Measurements from ENCODE around the gene DOCK10. TPM values are rescaled to one million over a fixed set of nuclear protein-coding genes. Genes with fewer than 3 reads are reported as not detected.

The DOCK10 gene
- total and polyA plus RNA-seq, 10 of the 15 experiments (the other 5 are each of a cell fraction or from before 2014, with no cell fraction given), result 16.9 to 120 (median 85.5) TPM

- DNase-seq (ENCODE audit: low read depth, low spot score), result no peak
- Histone ChIP-seq H3K27ac (ENCODE audit: control insufficient read depth, insufficient read depth) (no peak overlapping the region), H4K20me1 (ENCODE audit: control insufficient read depth, insufficient read depth) (no peaks in the 10 kb centered on the region), H2AFZ (ENCODE audit: control insufficient read depth, low read depth, low read length) (no peak overlapping the region), H3K79me2 (ENCODE audit: control insufficient read depth, insufficient read depth, low read length) (no peaks in the 10 kb centered on the region), H3K27me3 (replicated peaks in 1 of 2; ENCODE audit: control insufficient read depth in 2 of 2, insufficient read depth in 2 of 2, low read length in 1 of 2) (no peaks in the 10 kb centered on the region), H3K36me3 (ENCODE audit: control insufficient read depth in 2 of 2, insufficient read depth in 2 of 2, low read length in 1 of 2) (peaks cover 2 to 55% of the 10 kb centered on the region in 2 experiments), H3K9ac (ENCODE audit: control insufficient read depth, insufficient read depth, low read length) (no peak overlapping the region), H3K4me3 (no peak overlapping the region), H3K4me1 (ENCODE audit: control insufficient read depth, insufficient read depth, low read length) (no peaks in the 10 kb centered on the region), H3K9me3 (replicated peaks; ENCODE audit: control insufficient read depth, insufficient read depth, low read length) (no peaks in the 10 kb centered on the region), H3K4me2 (ENCODE audit: control insufficient read depth, insufficient read depth) (no peak overlapping the region)
- in situ Hi-C loops (cut with MboI), result no loop called here
- intact Hi-C loops (cut with micrococcal nuclease; ENCODE audit: unreplicated experiment), result no loop called here
- ATAC-seq, result no peak
- CTCF ChIA-PET, result interaction anchor here (1.6 kb wide), 1 partner anchor 164 kb away, joined by 8 read pairs; no protein-coding TSS in a partner anchor
- no TSS peak for BruUV-seq (replicated peaks)
- RAD21 ChIA-PET (ENCODE audit: unreplicated experiment), result no interaction called here
- no peak for FAIRE-seq
- 98% methylated on average over 3 of the region's 3 CpGs for WGBS (ENCODE audit: insufficient coverage, insufficient replicate concordance, low lambda C conversion rate, missing lambda C conversion rate)
- POLR2A ChIA-PET, result no interaction called here
- SMC1A ChIA-PET (ENCODE audit: uncharacterized antibody, unreplicated experiment), result interaction anchor here (0.6 to 1.1 kb wide), 3 partner anchors 10 to 15 kb away, joined by 3 to 4 read pairs (median 4); no protein-coding TSS in a partner anchor
- TF ChIP-seq KDM1A (IDR thresholded peaks at IDR 0.05; ENCODE audit: borderline replicate concordance), result no peak
- no peak for TF ChIP-seq MLLT1 (IDR thresholded peaks at IDR 0.05)
- TF ChIP-seq MEF2A (IDR thresholded peaks at IDR 0.05; ENCODE audit: insufficient read depth, low read depth, low read length), result no peak
- no peak for TF ChIP-seq STAT3 (IDR thresholded peaks at IDR 0.05; ENCODE audit: low read depth, low read length)
- TF ChIP-seq NR2C2 (IDR thresholded peaks at IDR 0.05; ENCODE audit: borderline replicate concordance, control insufficient read depth, insufficient read length, low read depth), result no peak
- no peak for TF ChIP-seq HDAC2 (IDR thresholded peaks at IDR 0.05)
- no peak for TF ChIP-seq CBX3 (IDR thresholded peaks at IDR 0.05; ENCODE audit: borderline replicate concordance, low read depth)
- no peak for TF ChIP-seq GABPA (IDR thresholded peaks at IDR 0.05; ENCODE audit: low read depth)
- no peak for TF ChIP-seq SREBF1 (IDR thresholded peaks at IDR 0.05; ENCODE audit: low read length)
- no peak for TF ChIP-seq RAD21 (IDR thresholded peaks at IDR 0.05; ENCODE audit: insufficient read depth, low read depth, low read length)
- no peak for TF ChIP-seq ZNF592 (IDR thresholded peaks at IDR 0.05)
- no peak for TF ChIP-seq SRF (IDR thresholded peaks at IDR 0.05; ENCODE audit: low read depth in 2 of 2, low read length in 2 of 2)
- TF ChIP-seq, protein P1, sequence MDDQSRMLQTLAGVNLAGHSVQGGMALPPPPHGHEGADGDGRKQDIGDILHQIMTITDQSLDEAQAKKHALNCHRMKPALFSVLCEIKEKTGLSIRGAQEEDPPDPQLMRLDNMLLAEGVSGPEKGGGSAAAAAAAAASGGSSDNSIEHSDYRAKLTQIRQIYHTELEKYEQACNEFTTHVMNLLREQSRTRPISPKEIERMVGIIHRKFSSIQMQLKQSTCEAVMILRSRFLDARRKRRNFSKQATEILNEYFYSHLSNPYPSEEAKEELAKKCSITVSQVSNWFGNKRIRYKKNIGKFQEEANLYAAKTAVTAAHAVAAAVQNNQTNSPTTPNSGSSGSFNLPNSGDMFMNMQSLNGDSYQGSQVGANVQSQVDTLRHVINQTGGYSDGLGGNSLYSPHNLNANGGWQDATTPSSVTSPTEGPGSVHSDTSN (IDR thresholded peaks at IDR 0.05; ENCODE audit: insufficient replicate concordance, low read depth, low read length), result no peak
- TF ChIP-seq ATF7 (IDR thresholded peaks at IDR 0.05; ENCODE audit: low read depth), result no peak
- no peak for TF ChIP-seq ESRRA (IDR thresholded peaks at IDR 0.05; ENCODE audit: low read length)
- TF ChIP-seq POLR2A (IDR thresholded peaks at IDR 0.05; ENCODE audit: low read depth, low read length), result no peak
Observed at GRCh38 chr2:224837558-224837957, 204.7 kb downstream of the DOCK10 start.
